ENCODE measurements around the gene EZR.

- TF ChIP-seq CTCF (IDR thresholded peaks at IDR 0.05) (no peak), POLR2AphosphoS5 (IDR thresholded peaks at IDR 0.05) (no peak), POLR2A (IDR thresholded peaks at IDR 0.05) (no peak)
These were observed 48.4 kb downstream of the EZR start for GRCh38 chr6:158770533-158771330.

Measured in breast epithelium (tissue), 3 donors.